ENCODE measurements around the gene TRAF7. TPM values are rescaled to one million over a fixed set of nuclear protein-coding genes. Genes with fewer than 3 reads are reported as not detected.

TRAF7 gene
- total RNA-seq, 1 donor from 2014 or later = 78.1 TPM

DNA sequence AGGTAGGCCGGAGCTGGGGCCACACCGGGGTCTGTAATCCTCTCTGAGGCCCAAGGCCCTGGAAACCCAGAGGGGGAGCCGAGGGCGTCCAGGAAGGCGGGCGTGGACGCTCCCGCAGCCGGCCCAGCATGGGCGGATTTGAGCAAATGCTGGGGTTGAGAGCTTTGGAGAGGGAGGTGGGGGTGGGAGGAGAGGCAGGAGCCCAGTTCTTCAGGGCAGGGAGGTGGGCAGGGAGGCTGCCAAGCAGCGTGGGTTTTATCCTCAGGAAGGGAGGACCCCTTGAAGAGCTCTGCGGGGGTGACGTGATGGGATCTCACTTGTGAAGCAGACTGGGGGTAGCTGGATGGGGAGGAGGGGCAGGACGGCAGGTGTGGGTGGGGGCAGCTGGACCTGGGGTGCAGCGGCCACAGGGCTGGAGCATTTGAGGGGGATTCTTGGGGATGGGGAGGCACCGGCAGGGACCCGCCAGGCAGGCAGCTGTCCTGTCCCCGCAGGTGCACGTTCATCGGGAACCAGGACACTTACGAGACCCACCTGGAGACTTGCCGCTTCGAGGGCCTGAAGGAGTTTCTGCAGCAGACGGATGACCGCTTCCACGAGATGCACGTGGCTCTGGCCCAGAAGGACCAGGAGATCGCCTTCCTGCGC, 17.2 kb downstream of the TRAF7 start:
- Mint-ChIP-seq H3K27ac (ENCODE audit: unreplicated experiment) (no peak overlapping the region), H3K9me3 (ENCODE audit: unreplicated experiment) (no peaks in the 10 kb centered on the region)

DNA sequence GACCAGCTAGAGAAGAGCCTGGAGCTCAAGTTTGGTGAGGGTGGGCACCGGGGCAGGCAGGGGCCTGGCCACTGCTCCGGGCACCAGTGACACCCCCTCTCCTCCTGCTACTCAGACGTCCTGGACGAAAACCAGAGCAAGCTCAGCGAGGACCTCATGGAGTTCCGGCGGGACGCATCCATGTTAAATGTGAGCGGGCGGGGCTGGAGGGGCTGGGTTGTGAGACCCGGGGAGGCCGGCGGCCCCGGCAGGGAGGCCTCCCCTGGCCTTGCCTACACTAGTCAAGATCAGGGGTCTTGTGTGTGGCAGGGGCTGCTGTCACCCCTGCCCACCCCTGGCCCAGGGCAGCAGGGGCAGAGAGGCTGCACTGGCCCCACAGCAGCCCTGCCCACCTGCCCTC, 17.8 kb downstream of the TRAF7 start:
- no peaks in the 10 kb centered on the region for H3K9me3 Mint-ChIP-seq (ENCODE audit: unreplicated experiment)
- no peak for DNase-seq (ENCODE audit: extremely low spot score, unreplicated experiment)
- H3K27ac Mint-ChIP-seq (ENCODE audit: unreplicated experiment) = no peak overlapping the region
- TF ChIP-seq, protein P1, sequence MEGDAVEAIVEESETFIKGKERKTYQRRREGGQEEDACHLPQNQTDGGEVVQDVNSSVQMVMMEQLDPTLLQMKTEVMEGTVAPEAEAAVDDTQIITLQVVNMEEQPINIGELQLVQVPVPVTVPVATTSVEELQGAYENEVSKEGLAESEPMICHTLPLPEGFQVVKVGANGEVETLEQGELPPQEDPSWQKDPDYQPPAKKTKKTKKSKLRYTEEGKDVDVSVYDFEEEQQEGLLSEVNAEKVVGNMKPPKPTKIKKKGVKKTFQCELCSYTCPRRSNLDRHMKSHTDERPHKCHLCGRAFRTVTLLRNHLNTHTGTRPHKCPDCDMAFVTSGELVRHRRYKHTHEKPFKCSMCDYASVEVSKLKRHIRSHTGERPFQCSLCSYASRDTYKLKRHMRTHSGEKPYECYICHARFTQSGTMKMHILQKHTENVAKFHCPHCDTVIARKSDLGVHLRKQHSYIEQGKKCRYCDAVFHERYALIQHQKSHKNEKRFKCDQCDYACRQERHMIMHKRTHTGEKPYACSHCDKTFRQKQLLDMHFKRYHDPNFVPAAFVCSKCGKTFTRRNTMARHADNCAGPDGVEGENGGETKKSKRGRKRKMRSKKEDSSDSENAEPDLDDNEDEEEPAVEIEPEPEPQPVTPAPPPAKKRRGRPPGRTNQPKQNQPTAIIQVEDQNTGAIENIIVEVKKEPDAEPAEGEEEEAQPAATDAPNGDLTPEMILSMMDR (IDR thresholded peaks at IDR 0.05) = no peak
- H3K4me1 Mint-ChIP-seq (ENCODE audit: unreplicated experiment) = peaks cover 3% of the 10 kb centered on the region
- no peak overlapping the region for H3K4me3 Mint-ChIP-seq (ENCODE audit: unreplicated experiment)
- no peaks in the 10 kb centered on the region for H3K27me3 Mint-ChIP-seq (ENCODE audit: unreplicated experiment)
- H3K36me3 Mint-ChIP-seq (ENCODE audit: unreplicated experiment) = peaks cover 19% of the 10 kb centered on the region

More for the DNA sequence above, 17.2 kb downstream of the TRAF7 start:
- Mint-ChIP-seq H3K36me3 (ENCODE audit: unreplicated experiment) (peaks cover 23% of the 10 kb centered on the region), H3K27me3 (ENCODE audit: unreplicated experiment) (no peaks in the 10 kb centered on the region), H3K4me1 (ENCODE audit: unreplicated experiment) (peaks cover 3% of the 10 kb centered on the region), H3K4me3 (ENCODE audit: unreplicated experiment) (no peak overlapping the region)
- DNase-seq (ENCODE audit: extremely low spot score, unreplicated experiment) = no peak
- TF ChIP-seq, protein P1 (IDR thresholded peaks at IDR 0.05) = no peak

DNA sequence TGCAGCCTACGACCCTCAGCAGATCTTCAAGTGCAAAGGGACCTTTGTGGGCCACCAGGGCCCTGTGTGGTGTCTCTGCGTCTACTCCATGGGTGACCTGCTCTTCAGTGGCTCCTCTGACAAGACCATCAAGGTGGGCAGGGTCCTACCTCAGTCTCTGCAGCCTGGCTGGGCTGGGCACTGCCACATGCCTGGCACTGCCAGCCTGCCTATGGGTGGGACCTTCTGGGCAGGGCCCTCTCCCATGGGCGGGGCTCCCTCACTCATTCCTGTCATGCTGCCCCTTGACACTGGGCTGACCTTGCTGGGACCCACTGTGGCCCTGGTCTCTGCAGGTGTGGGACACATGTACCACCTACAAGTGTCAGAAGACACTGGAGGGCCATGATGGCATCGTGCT, 18.3 kb downstream of the TRAF7 start:
- Mint-ChIP-seq H3K36me3 (ENCODE audit: unreplicated experiment) (peaks cover 19% of the 10 kb centered on the region), H3K9me3 (ENCODE audit: unreplicated experiment) (no peaks in the 10 kb centered on the region), H3K27ac (ENCODE audit: unreplicated experiment) (no peak overlapping the region), H3K4me1 (ENCODE audit: unreplicated experiment) (peaks cover 3% of the 10 kb centered on the region), H3K27me3 (ENCODE audit: unreplicated experiment) (no peaks in the 10 kb centered on the region), H3K4me3 (ENCODE audit: unreplicated experiment) (no peak overlapping the region)
- DNase-seq (ENCODE audit: extremely low spot score, unreplicated experiment) = no peak
- TF ChIP-seq, protein P1 (IDR thresholded peaks at IDR 0.05) = no peak

DNA sequence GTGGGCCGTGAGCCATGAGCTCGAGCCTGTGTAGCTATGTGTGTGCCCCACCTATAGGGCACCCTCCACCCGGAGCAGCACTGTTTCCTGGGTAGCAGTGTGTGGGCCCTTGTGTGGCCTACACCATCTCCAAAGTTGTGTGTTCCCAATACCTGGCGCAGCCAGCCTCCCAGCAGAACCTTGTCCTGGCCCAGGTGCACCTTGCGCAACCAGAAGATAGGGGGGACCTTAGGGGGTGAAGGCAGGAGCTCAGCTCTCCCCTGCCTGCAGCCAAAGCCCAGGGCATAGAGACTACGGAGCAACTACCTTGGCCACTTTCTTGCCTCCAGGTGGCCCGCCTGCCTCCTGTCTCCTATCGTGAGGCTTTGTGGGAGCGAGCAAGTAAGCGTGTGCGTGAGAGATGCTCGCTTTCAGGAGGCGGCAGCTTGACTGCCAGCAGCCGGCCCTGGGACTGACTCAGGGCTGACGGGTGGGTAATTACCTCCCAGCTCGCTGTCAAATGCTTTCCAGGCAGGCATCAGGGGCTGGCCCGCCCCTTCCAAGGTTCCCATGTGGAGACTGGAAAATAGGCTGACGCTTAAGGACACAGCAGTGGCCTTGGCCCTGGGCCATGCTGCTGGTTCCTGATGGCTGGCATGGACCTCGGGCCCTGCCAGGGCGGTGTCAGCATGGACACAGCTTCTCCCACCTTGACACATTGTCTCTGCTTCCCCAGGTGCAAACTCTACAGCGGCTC, 19.0 kb downstream of the TRAF7 start:
- Mint-ChIP-seq H3K27ac (ENCODE audit: unreplicated experiment) (no peak overlapping the region), H3K36me3 (ENCODE audit: unreplicated experiment) (peaks cover 19% of the 10 kb centered on the region), H3K9me3 (ENCODE audit: unreplicated experiment) (no peaks in the 10 kb centered on the region), H3K27me3 (ENCODE audit: unreplicated experiment) (no peaks in the 10 kb centered on the region), H3K4me3 (ENCODE audit: unreplicated experiment) (no peak overlapping the region), H3K4me1 (ENCODE audit: unreplicated experiment) (peaks cover under 1% of the 10 kb centered on the region)
- TF ChIP-seq, protein P1 (IDR thresholded peaks at IDR 0.05) = no peak
- no peak for DNase-seq (ENCODE audit: extremely low spot score, unreplicated experiment)

DNA sequence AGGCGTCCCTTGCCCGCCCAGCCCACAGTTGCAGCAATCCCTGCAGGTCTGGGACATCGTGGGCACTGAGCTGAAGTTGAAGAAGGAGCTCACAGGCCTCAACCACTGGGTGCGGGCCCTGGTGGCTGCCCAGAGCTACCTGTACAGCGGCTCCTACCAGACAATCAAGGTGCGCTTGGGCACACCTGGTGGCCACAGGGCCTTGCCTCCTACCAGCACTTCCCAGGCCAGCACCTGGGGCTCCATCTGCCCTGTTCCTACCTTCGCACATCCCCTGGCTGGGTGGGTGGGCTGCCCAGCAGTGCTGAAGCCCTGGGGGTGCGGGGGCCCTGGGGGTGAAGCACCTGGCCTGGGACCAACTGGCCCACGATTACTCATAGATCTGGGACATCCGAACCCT, 19.9 kb downstream of the TRAF7 start:
- Mint-ChIP-seq H3K4me3 (ENCODE audit: unreplicated experiment) (no peak overlapping the region), H3K36me3 (ENCODE audit: unreplicated experiment) (peaks cover 19% of the 10 kb centered on the region), H3K27ac (ENCODE audit: unreplicated experiment) (no peak overlapping the region), H3K9me3 (ENCODE audit: unreplicated experiment) (no peaks in the 10 kb centered on the region), H3K4me1 (ENCODE audit: unreplicated experiment) (no peaks in the 10 kb centered on the region), H3K27me3 (ENCODE audit: unreplicated experiment) (no peaks in the 10 kb centered on the region)
- DNase-seq (ENCODE audit: extremely low spot score, unreplicated experiment) = no peak
- TF ChIP-seq, protein P1 (IDR thresholded peaks at IDR 0.05) = no peak

Data from osteocyte (in vitro differentiated cells).